HPDE6-E6E7 (cell line): ENCODE results near the gene DLGAP1.
"Not testable (repeated sequence)": the region's sequence is repeated elsewhere in the genome, so short reads cannot be mapped to it uniquely, and the experiment has no call there.

ENCODE experiments used
- DNase-seq: peaks from one replicate; pipeline ENCODE4 v3.0.0; 2011; ENCODE audit warnings: missing footprints; ENCODE audit errors: extremely low spot score

Gene DLGAP1

DNA sequence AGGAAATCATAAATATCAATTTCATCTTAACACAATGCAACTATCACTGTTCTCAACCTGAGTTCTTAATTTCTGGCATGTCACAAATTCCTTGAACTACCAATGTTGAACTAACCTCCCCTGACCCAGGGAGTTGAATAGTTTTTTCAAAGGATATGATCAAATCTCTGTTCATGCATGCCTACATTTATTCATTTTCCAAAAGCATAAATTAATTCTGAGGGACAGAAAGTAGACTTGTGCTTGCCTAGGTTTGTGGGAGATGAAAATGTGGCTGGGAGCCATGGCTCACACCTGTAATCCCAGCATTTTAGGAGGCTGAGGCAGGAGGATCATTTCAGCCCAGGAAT is 829.4 kb downstream of the DLGAP1 start:
- DNase-seq = no peak

DNA sequence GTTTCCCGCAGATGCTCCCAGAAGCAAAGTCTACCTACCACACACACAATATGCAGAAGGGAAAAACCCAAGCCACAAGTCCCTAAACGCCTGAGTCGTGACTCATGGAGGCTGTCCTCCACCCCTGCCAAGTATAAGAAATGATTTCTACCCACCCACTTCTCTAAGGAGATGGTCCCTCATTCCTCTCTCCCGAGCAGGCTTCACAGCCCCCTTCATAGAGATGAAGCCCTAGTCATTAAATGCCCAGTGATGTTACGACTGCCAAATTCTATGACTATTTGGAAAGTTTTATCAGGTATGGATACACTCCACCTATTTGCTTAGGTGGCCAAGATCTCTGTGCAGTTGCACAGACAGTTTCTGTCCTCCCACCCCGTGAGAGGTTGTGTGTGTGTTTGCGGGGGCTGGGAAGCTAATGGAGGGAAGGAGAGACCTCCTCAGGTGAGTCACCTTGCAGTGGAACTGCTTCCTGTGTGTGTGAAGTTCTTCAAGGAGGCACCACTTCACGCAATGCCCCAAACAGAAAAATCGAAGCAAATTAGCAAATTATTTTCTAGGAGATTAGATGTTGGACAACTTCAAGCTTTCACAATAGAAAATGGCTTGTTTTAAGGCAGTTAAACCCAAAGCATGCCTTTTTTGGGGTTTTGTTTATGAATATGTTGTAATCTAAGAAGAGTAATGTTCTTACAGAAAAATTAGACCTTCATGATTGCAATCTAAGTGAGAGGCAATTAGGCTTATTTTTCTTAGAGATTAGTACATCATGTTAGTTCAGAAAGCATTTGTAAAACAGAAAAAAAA is 830.0 kb downstream of the DLGAP1 start:
- peak; percentile 70 for DNase-seq

DNA sequence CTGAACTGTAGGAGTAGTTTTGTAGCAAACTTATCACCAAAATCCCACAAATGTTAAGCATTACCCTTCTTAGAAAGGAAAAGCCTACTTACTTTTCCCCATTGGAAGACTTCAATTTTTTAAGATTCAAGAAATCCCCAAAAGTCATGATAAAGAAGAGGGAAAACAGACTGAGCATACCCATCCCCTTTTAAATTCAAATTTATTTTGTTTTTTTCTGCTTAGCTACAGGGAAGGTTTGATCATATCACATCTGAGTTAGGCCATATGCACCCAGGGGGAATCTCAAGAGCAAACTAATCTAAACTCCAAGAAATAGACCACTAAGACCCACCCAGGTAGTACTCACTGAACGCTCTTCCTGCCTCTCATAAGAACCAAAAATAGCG is 830.6 kb downstream of the DLGAP1 start:
- no peak for DNase-seq

DNA sequence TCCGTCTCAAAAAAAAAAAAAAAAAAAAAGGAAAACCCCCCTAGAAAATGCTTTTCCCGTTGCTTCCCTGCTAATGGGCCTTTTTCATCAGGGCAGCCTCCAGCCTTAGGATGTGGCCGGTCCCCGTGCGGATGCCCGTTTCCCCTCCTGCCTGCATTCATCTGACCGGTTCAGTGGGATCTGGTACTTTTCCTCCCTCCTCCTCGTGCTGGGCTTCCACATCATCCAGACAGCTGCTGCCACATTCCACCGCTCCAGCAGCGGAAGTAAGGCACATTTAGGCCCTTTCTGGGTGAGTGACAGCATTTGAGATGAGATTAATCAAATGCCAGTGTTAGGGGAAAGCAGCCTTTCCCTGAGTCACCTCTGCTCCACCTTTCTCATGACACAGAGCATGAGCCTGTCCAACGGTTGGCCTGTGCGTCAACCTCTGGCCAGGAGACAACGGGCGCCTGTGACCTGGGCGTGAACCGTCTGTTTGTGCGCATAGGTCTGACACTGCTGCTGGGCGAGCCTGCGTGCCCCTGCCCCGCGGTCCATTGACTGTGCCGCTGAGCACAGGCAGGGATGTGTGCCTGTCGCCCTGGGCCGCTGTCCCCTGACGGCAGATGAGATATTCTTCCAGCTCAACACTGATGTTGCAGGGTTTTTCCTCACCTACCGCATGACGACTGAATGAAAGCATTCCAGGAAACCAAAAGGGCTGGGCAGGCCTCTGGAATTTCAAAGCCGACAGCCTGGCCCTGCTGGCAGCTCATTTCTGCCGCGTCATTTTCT is 831.1 kb downstream of the DLGAP1 start:
- DNase-seq = peak; percentile 85

DNA sequence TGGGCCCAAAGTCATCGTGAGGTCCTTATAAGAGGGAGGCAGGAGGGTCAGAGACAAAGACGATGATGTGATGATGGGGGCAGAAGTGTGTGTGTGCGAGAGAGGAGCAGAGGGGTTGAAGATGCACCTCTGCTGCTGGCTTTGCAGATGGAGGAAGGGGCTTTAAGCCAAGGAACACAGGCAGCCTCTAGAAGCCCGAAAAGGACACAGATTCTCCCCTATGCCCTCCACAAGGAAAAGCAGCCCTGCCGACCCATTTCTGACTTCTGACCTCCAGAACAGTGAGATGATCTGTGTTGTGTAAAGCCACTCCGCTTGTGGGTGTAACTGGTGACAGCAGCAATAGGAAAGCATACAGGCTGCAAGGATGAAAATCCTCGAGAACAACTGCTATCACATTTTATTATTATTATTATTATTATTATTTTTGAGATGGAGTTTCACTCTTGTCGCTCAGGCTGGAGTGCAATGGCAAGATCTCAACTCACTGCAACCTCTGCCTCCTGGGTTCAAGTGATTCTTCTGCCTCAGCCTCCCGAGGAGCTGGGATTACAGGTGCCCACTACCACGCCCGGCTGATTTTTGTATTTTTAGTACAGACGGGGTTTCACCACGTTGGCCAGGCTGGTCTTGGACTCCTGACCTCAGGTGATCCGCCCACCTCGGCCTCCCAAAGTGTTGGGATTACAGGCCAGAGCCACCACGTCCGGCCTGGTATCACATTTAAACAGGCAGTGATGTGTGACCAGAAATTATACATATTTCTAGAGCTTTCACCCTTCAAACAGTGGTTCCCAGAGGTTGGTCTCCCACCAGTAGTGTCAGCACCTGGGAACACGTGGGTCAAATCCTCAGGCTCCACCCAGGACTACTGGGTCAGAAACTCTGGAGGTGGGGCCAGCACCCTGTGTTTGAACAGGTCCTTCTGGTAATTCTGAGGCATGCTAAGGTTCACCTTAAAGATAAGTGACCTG is 834.7 kb downstream of the DLGAP1 start:
- DNase-seq = no peak

DNA sequence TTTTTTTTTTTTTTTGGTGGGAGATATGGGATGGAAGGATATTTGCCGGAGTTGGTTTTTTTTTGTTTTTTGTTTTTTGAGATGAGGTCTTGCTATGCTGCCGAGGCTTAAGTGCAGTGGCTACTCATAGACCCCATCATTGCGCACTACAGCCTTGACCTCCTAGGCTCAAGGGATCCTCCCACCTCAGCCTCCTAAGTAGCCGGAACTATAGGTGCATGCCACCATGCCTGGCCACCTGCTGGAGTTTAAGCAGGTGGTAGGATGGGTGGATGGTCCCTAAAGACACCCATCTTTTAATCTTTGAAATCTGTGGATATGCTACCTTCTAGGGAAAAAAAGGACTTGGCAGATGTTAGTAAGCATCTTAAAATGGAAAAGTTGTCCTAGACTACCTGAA is 835.4 kb downstream of the DLGAP1 start:
- no peak for DNase-seq

DNA sequence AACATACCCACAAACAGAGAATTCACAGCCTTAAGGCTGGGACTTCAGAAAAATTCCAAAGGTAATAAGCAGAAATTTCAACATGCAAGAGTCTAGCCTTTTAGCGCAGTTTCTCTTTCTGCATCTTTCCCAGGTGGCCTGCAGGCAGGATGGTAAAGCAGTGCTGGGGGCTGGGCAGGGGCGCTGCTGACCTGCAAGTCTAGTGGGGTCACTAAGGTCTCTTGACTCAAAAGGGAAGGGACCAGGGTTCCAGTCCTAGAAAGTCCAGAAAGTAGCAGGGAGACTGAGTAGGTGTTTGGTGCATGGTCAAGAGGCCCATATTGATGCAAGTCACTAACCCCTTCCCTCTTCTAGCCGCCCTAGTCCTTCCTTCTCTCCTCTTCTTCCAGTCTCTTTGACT is 835.9 kb downstream of the DLGAP1 start:
- DNase-seq = no peak

DNA sequence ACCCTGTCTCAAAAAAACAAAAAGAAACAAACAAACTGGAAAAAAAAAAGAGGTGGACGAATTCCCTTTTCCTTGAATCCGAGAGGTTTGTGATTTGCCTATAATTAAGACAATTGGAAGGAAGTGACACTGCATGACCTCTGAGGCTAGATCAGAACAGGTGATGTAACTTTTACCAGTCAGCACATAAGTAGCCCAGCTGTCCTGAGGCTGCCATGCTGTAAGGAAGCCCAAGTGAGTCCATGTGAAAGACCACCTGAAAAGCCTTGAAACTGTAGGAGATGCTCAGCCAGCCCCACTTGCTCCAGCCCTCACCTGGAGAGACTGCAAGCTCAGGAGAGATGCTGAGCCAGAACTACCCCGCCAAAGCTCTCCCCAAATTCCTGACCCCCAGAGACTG is 838.4 kb downstream of the DLGAP1 start:
- no peak for DNase-seq

DNA sequence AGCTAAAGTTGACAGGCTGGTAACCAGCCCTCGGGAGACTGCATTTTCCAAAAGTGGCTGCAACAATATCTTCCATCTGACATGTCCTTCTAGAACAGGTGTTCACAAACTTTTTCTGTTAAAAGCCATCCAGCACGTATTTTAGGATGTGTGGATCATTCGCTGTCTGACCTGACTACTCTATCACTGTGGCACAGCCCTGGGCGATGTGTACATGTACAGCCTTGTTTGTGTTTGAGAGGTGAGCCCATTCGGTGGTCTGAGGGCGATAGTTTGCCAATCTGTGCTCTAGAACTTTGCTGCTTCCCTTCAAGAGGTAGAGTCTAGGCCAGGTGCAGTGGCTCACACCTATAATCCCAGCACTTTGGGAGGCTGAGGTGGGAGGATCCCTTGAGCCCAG is 839.0 kb downstream of the DLGAP1 start:
- no peak for DNase-seq

DNA sequence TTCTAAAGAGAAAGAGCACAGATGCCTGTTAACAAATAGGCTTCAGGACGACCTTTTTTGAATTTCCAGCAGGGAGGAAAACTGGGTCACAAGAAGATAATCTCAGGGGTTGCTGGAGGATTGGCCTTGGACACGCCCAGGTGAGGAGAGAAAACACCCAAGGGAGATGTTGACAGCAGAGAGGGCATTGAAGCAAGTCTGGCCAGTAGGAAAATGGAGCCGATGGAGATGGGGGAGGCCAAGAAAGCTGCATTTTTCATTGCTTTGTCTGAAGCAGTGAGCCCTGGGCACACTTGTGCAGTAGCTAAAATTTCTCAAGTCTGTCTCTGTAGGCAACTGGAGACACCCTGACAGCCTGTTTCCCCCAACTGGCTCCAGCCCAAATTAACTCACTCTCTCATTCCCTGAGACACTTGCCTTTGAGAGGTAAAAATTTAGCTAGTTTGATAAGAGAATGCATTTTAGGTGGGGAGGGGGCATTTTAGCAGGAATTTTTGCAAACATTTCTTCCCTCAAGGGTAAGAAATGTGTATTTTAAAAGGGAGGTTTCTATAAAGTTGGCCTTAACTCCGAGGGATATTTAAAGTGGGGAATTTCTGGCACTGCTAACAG is 839.6 kb downstream of the DLGAP1 start:
- DNase-seq = no peak

DNA sequence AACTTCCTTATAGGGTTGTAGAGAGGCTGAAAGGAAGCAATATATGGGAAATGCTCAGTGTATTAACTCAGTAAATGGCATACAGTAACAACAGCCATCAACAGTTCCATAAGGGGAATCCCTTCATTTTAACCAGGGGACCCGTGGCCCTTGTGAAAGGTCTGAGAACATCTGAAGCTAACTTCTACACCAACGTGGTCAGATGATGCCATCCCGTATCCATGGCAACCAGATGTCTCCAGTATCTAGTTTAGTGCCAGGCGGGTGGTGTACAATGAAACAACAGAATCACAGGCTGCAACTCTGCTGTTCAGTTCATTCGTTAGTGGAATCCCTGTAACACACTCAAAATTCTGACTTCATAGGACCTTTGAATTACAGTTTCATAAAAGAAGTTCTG is 842.8 kb downstream of the DLGAP1 start:
- DNase-seq = no peak

DNA sequence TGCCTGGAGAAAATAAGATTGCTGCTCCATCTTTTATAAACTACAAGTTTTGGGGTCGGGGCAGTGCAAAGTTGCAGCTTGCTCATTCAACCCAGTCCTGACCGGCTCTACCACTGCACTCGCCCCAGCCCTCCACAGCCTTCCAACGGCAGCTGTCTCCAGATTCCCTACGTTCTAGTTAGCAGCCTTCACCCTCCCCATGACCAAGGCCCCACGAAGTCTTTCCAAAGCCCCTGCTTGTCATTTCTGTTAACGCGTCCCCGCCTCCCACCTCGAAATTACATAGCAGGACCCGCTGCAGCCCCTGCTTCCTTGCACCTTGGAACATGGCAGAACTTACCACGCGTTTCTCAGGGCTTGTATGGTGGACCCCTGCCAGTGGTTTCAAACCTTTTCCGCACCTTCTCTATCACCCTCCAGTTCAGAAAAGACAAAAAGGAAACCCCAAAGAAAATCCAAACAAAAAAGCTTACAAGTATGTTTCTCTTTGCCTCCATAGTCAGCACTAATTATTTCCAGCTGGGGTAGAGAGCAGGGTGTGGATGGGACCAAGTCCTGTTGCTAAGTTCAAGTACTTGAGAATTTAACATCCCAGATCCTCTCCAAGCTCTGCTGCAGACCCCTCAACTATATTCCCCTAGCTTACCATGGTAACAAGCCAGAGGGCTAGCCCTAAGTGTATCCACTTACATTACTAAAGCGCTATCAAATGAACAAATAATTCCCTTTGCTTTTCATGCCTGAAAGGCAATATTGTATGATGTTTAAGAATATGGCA is 843.6 kb downstream of the DLGAP1 start:
- DNase-seq = no peak

DNA sequence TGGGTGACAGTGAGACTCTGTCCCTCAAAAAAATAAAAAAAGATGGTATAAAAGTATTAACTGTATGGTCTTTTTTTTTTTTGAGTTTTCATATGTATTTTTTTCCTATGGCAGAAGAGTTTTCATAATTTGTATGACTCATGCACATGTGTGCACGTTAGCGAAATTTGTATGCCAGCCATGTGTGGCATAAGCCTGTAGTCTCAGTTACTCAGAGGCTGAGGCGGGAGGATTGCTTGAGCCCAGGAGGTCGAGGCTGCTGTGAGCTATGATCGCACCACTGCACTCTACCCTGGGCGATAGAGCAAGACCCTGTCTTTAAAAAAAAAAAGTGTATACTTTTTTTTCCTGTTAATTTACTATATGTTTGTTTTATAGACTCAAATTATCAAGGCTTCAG is 844.3 kb downstream of the DLGAP1 start:
- no peak for DNase-seq

DNA sequence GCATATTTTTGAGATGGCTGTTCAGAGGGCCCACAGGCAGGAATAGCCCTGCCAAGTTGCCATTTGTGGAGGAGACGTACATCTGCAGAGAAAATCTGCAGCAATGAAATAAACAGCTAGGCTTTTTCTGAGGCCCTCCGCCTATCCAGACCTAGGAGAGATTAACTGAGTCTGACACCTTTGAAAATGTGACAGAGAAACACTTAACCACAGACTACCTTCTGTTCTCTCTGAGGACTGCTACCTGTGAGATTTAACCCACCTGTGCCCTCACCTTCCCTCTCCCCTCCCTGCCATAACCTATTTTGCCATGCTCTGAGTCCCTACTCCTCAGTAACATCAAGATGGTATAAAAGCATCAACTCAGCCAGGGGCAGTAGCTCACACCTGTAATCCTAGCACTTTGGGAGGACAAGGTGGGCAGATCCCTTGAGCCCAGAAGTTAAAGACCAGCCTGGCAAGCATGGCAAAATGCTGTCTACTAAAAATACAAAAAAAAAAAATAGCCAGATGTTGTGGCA is 844.9 kb downstream of the DLGAP1 start:
- no peak for DNase-seq

DNA sequence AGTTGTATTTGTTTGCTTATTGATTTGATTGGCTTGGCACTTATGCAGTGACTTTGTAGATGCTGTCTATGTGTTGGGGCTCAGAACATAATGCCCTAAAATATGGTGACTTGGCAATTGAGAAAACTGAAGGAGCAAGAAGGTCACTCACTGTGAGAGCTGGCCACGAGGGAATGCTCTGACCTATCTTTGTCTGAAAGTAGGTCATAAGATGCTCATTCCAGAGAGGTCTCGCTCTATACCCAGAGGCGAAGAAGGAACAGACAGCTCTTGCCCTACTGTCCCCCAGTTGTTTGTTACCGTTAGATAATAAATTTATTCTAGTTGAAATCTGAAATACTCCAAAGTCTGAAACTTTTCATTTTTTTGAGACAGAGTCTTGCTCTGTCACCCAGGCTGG is 846.6 kb downstream of the DLGAP1 start:
- no peak for DNase-seq

DNA sequence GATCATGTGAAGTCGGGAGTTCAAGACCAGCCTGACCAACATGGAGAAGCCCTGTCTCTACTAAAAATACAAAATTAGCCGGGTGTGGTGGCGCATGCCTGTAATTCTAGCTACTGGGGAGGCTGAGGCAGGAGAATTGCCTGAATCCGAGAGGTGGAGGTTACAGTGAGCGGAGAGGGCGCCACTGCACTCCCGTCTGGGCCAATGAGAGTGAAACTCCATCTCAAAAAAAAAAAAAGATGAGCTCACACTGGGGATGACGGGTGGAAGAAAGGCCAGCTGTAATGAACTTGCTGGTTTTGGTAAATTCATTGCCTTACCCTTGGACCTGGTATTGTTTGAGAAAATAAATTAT is 847.0 kb downstream of the DLGAP1 start:
- not testable (repeated sequence) for DNase-seq

DNA sequence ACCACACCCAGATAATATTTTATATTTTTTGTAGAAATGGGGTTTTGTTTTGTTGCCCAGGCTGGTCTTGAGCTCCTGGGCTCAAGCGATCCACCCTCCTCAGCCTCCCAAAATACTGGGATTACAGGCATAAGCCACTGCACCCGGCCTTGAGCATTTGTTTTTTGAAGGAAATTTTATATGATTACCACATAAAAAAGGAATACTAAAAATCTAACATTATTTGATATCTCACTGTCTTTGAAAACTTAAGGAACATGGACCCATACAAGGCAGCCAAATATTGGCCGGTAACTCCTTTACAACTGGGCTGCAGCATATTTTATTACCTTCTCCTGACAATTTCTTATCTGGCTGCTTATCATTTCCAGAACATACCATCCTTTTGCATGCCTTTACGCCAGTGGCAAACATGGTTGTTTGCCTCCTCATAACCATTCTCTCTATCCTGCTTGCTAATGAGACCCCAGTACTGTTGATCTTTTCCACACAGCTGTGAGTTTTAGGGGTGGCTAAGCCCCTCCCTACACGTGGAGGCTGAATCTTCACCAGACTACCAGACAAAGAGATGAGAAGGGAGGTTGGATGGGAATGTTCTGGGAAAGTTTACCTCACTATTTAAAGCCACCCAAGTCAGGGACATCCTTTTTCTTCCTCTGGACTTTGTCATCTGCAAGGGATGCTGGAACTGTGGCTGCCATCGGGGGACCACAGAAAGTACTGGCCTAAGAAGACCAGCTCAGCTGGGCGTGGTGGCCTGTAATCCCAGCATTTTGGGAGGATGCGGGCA is 847.6 kb downstream of the DLGAP1 start:
- no peak for DNase-seq

DNA sequence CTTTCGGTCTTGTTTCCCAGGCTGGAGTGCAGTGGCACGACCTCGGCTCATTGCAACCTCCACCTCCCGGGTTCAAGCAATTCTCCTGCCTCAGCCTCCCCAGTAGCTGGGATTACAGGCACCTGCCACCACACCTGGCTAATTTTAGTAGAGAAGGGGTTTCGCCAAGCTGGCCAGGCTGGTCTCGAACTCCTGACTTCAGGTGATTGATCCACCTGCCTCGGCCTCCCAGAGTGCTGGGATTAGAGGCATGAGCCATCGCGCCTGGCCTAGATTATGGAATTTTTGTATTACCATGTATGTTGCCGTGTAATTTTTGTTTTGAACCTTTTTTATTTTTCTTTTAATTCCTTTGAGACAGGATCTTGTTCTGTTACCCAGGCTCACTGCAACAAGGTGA is 848.2 kb downstream of the DLGAP1 start:
- DNase-seq = not testable (repeated sequence)

DNA sequence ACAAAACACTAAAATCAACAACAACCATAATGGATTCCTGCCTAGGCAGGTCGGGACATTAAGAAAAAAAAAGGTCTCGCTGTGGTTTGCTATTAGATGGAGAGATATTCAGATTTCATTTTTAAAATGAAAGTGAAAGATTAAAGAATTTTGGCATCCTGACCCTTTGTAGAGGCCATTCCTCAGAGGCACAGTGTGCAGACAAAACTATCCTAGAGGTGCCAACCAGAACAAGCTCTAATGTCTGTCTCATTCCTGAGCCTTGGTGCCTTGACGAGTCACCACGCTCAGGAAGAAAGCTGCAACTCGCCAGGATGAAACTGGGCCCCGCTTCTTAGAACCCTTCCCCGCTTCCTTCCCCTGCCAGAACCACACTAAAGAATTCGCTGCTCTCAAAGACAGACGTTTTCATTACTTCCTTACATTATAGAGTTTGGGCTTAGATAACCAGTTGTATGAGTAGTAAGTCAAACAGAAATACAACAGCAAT is 849.1 kb downstream of the DLGAP1 start:
- DNase-seq = no peak

DNA sequence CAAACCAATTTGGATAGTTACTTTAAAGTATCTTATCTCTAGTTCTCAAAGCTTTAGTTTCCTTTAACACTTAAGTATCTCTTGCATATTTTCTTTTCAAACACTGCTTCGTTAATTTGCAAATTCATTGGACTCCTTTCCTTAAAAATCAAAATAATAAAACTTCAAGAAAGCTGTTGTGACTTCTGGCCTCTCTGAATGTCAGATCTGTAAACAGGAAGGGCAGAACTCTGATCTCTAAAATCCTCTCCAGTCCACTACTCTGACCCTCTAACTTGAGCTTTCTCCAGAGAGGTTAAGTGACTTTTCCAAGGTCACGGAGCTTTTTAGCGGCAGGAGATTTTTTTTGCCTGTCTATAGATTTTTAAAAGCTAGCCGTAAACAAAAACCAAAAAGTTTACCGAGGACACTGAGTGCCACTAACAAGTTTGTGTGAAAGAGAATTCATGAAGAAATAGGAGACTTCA is 849.6 kb downstream of the DLGAP1 start:
- DNase-seq = no peak
